K562 (cell line): ENCODE data around the gene C15orf62. TPM values are rescaled to one million over a fixed set of nuclear protein-coding genes. Genes with fewer than 3 reads are reported as not detected.

ENCODE experiments used
- CREB1 ChIP-seq, 2 experiments: sonication (generic) in 1 of 2; formaldehyde crosslinking in 1 of 2; IDR thresholded peaks; 2 replicates each; pipeline versions ENCODE4 v1.6.1 to v1.8.0; 2012 to 2022; ENCODE audit warnings: inconsistent platforms in 1 of 2, mild to moderate bottlenecking in 1 of 2, missing genetic modification reagents in 1 of 2, moderate library complexity in 1 of 2
- CXXC5 ChIP-seq: fragments of 250-450 bp; sonication (Bioruptor Pico); IDR thresholded peaks from 2 replicates; pipeline ENCODE4 v1.8.0; 2022; ENCODE audit warnings: inconsistent platforms, mild to moderate bottlenecking, moderate library complexity
- HCFC1 ChIP-seq: IDR thresholded peaks from 2 replicates; pipeline ENCODE4 v1.6.1; 2012; ENCODE audit warnings: low read depth, low read length, improper control_type of control experiment
- HNRNPLL ChIP-seq: fragments of 200-400 bp; formaldehyde crosslinking; IDR thresholded peaks from 2 replicates; pipeline ENCODE4 v1.6.1; 2017; ENCODE audit warnings: low read length, low read depth, mild to moderate bottlenecking; ENCODE audit not compliant: poor library complexity, severe bottlenecking
- POLR2H ChIP-seq: IDR thresholded peaks from 2 replicates; pipeline ENCODE4 v1.6.1; 2016; ENCODE audit warnings: missing genetic modification characterization, low read depth, mild to moderate bottlenecking, control low read depth, missing compliant biosample characterization, moderate library complexity
- ZBED1 ChIP-seq: IDR thresholded peaks from 2 replicates; pipeline ENCODE4 v1.6.1; 2014
- ZNF695 ChIP-seq: fragments of 450-650 bp; formaldehyde crosslinking; IDR thresholded peaks from 2 replicates; pipeline ENCODE4 v1.4.0; 2020; ENCODE audit warnings: mild to moderate bottlenecking, moderate library complexity
- polyA plus RNA-seq, 8 experiments: library from polyadenylated mRNA; depleted of rRNA in 4 of 8; stranded (reverse) in 5 of 8; unstranded in 3 of 8; fragments of >200 nt; fragmentation: Nextera tagmentation in 2 of 8; fragmentation: Illumina TruSeq in 1 of 8; extraction: Ambion mirVana in 2 of 8; extraction: Trizol in 1 of 8; gene quantifications; 2 replicates each; pipeline versions ENCODE4 v1.2.1 to v1.2.3, GENCODE V29; 2011 to 2014; ENCODE audit warnings: inconsistent platforms in 1 of 8, missing spikeins in 1 of 8
- total RNA-seq, 7 experiments: library from RNA; depleted of rRNA in 6 of 7; stranded (reverse); fragments of >200 nt in 6 of 7; fragmentation: Illumina TruSeq in 2 of 7; extraction: Trizol in 2 of 7; gene quantifications; 2 replicates each; pipeline versions ENCODE4 v1.2.1 to v1.2.3, GENCODE V29; 2011 to 2021; ENCODE audit warnings: low replicate concordance in 1 of 7
- TF ChIP-seq, protein P1 (sequence below), 2 experiments: IDR thresholded peaks; 2 replicates each; pipeline ENCODE4 v1.6.1; 2012; ENCODE audit warnings: improper control_type of control experiment in 2 of 2, low read depth in 2 of 2, low read length in 2 of 2, borderline replicate concordance in 1 of 2
- TF ChIP-seq, protein P2 (sequence below): sonication (generic); formaldehyde crosslinking; IDR thresholded peaks from 2 replicates; pipeline ENCODE4 v1.8.1; 2023; ENCODE audit warnings: mild to moderate bottlenecking, missing genetic modification reagents, moderate library complexity
- TF ChIP-seq, protein P3 (sequence below), 2 experiments: fragments of 200-800 bp in 1 of 2; sonication (Bioruptor generic) in 1 of 2; sonication (generic) in 1 of 2; formaldehyde crosslinking in 1 of 2; IDR thresholded peaks in 1 of 2; conservative IDR thresholded peaks in 1 of 2; 2 replicates each; pipeline versions ENCODE4 v1.5.0 to v1.6.1; 2016 to 2020; ENCODE audit warnings: missing compliant biosample characterization in 1 of 2, missing genetic modification characterization in 1 of 2, missing genetic modification reagents in 1 of 2
- TF ChIP-seq, protein P4 (sequence below): fragments of 450-650 bp; IDR thresholded peaks from 2 replicates; pipeline ENCODE4 v1.6.1; 2016; ENCODE audit warnings: borderline replicate concordance
- TF ChIP-seq, protein P5 (sequence below): fragments of 250-450 bp; sonication (Bioruptor Pico); IDR thresholded peaks from 2 replicates; pipeline ENCODE4 v1.9.0; 2021; ENCODE audit warnings: mild to moderate bottlenecking, inconsistent platforms

C15orf62 gene
- total and polyA plus RNA-seq, 9 of the 15 experiments (the other 6 are each of a cell fraction or from before 2014, with no cell fraction given) = 0.01 to 0.76 (median 0.30) TPM; not detected in 1

DNA sequence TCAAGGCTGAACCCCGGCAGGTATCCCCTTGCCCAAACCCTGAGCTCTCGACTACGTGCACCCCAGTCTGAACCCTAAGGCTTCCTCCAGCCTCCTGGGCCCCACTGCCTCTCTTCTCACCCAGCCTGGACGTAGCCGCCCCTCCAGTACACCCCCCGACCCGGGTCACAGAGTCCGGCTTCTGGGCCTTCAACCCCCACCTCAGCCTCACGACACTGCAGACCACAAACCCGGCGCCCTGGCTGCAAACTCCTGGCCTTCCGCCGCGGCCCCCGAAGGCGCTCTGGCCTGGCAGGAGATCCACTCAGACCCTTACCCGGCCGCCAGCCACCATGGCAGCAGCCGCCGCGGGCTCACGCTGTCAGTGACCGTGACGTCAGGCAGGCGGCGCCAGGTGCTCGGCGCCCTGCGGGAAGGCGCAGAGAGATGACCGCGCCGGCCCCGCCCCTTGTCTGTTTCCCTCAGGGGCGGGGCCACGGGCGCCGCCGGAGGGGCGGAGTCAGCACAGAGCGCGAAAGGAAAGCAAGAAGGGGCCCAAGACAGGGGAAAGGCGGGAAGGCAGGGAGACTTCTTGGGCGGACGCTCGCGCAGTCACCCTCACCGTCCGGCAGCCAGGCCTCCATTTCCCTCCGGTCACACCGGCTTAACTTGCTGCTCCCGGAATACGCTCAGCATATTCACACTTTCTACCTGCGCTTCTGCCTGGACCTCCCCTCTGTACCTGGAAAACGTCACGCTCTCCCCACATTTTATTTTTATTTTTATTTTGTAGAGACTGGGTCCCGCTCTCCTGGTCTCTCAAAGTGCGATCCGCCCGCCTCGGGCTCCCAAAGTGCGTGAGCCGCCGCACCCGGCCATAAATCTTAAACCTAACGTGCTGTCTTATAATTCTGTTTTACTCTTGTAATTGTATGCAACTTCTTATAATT, 14.6 kb upstream of the C15orf62 start, which contains the start of gene RMDN3 (continued):
- TF ChIP-seq, protein P1, sequence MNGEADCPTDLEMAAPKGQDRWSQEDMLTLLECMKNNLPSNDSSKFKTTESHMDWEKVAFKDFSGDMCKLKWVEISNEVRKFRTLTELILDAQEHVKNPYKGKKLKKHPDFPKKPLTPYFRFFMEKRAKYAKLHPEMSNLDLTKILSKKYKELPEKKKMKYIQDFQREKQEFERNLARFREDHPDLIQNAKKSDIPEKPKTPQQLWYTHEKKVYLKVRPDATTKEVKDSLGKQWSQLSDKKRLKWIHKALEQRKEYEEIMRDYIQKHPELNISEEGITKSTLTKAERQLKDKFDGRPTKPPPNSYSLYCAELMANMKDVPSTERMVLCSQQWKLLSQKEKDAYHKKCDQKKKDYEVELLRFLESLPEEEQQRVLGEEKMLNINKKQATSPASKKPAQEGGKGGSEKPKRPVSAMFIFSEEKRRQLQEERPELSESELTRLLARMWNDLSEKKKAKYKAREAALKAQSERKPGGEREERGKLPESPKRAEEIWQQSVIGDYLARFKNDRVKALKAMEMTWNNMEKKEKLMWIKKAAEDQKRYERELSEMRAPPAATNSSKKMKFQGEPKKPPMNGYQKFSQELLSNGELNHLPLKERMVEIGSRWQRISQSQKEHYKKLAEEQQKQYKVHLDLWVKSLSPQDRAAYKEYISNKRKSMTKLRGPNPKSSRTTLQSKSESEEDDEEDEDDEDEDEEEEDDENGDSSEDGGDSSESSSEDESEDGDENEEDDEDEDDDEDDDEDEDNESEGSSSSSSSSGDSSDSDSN (IDR thresholded peaks at IDR 0.05; ENCODE audit: borderline replicate concordance in 1 of 2, low read depth in 2 of 2, low read length in 2 of 2) = no peak
- TF ChIP-seq CXXC5 (CRISPR knock-in tag) (peak; percentile 91), ZNF695 (no peak), POLR2H (peak; percentile 95), HNRNPLL (no peak), ZBED1 (no peak), HCFC1 (peak; percentile 87), CREB1 (IDR thresholded peaks at IDR 0.05) (peak; percentile 100), CREB1 (CRISPR knock-in tag; IDR thresholded peaks at IDR 0.05) (peak; percentile 99)
- TF ChIP-seq, protein P2, sequence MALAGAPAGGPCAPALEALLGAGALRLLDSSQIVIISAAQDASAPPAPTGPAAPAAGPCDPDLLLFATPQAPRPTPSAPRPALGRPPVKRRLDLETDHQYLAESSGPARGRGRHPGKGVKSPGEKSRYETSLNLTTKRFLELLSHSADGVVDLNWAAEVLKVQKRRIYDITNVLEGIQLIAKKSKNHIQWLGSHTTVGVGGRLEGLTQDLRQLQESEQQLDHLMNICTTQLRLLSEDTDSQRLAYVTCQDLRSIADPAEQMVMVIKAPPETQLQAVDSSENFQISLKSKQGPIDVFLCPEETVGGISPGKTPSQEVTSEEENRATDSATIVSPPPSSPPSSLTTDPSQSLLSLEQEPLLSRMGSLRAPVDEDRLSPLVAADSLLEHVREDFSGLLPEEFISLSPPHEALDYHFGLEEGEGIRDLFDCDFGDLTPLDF (CRISPR knock-in tag) = peak; percentile 95
- TF ChIP-seq, protein P3, sequence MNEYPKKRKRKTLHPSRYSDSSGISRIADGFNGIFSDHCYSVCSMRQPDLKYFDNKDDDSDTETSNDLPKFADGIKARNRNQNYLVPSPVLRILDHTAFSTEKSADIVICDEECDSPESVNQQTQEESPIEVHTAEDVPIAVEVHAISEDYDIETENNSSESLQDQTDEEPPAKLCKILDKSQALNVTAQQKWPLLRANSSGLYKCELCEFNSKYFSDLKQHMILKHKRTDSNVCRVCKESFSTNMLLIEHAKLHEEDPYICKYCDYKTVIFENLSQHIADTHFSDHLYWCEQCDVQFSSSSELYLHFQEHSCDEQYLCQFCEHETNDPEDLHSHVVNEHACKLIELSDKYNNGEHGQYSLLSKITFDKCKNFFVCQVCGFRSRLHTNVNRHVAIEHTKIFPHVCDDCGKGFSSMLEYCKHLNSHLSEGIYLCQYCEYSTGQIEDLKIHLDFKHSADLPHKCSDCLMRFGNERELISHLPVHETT (CRISPR knock-in tag; conservative IDR thresholded peaks at IDR 0.05 in 1 of 2, IDR thresholded peaks at IDR 0.05 in 1 of 2) = no peak
- TF ChIP-seq, protein P4, sequence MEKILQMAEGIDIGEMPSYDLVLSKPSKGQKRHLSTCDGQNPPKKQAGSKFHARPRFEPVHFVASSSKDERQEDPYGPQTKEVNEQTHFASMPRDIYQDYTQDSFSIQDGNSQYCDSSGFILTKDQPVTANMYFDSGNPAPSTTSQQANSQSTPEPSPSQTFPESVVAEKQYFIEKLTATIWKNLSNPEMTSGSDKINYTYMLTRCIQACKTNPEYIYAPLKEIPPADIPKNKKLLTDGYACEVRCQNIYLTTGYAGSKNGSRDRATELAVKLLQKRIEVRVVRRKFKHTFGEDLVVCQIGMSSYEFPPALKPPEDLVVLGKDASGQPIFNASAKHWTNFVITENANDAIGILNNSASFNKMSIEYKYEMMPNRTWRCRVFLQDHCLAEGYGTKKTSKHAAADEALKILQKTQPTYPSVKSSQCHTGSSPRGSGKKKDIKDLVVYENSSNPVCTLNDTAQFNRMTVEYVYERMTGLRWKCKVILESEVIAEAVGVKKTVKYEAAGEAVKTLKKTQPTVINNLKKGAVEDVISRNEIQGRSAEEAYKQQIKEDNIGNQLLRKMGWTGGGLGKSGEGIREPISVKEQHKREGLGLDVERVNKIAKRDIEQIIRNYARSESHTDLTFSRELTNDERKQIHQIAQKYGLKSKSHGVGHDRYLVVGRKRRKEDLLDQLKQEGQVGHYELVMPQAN = peak; percentile 91
- TF ChIP-seq, protein P5, sequence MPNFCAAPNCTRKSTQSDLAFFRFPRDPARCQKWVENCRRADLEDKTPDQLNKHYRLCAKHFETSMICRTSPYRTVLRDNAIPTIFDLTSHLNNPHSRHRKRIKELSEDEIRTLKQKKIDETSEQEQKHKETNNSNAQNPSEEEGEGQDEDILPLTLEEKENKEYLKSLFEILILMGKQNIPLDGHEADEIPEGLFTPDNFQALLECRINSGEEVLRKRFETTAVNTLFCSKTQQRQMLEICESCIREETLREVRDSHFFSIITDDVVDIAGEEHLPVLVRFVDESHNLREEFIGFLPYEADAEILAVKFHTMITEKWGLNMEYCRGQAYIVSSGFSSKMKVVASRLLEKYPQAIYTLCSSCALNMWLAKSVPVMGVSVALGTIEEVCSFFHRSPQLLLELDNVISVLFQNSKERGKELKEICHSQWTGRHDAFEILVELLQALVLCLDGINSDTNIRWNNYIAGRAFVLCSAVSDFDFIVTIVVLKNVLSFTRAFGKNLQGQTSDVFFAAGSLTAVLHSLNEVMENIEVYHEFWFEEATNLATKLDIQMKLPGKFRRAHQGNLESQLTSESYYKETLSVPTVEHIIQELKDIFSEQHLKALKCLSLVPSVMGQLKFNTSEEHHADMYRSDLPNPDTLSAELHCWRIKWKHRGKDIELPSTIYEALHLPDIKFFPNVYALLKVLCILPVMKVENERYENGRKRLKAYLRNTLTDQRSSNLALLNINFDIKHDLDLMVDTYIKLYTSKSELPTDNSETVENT (CRISPR knock-in tag) = peak; percentile 68; the same call in 1 of the 2 replicates
